Measurements from ENCODE around the gene SCD5.

Gene SCD5

DNA sequence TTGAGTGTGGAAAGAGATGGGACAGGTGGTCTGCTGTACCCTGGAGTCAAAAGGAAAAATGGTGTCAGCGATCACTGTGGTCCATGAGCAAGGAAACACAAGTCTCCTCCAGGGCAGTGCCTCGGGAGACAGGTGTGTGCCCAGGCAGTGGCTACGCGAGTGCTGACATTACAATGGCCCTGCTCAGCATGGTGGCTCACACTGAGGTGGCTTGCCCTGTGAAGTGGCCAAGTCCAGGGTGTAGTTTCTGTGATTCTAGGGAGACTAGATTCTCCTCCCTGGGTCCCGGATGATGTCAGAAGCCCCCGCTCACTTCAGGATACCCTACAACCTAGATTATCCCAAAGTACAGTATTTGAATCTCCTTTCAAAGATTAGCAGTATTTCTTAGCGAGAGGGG lies 192.0 kb downstream of the SCD5 start:
- Histone ChIP-seq H3K79me2 (ENCODE audit: low read length) (no peaks in the 10 kb centered on the region), H3K27ac (ENCODE audit: low read length) (no peak overlapping the region), H3K9me2 (replicated peaks; ENCODE audit: insufficient read depth, low read length) (no peaks in the 10 kb centered on the region), H3F3A (ENCODE audit: insufficient read depth, low read length) (no peaks in the 10 kb centered on the region), H3K4me3 (ENCODE audit: low read length) (no peak overlapping the region), H3K9me3 (replicated peaks; ENCODE audit: insufficient read depth, low read length) (no peaks in the 10 kb centered on the region), H3K4me2 (ENCODE audit: low read depth, low read length) (no peak overlapping the region), H3K4me1 (ENCODE audit: low read length) (no peaks in the 10 kb centered on the region), H3K9ac (ENCODE audit: low read length) (no peak overlapping the region), H3K27me3 (replicated peaks; ENCODE audit: insufficient read depth, low read length) (no peaks in the 10 kb centered on the region), H2AFZ (ENCODE audit: low read length) (no peak overlapping the region), H3K36me3 (replicated peaks; ENCODE audit: insufficient read depth, low read length) (no peaks in the 10 kb centered on the region), H4K20me1 (ENCODE audit: insufficient read depth, low read length) (no peaks in the 10 kb centered on the region)
- no peak for TF ChIP-seq EZH2 (optimal IDR thresholded peaks at IDR 0.05; ENCODE audit: low read depth, low read length)
- TF ChIP-seq EZH2phosphoT487 (IDR thresholded peaks at IDR 0.05; ENCODE audit: low read length) = no peak
- TF ChIP-seq, protein P1, sequence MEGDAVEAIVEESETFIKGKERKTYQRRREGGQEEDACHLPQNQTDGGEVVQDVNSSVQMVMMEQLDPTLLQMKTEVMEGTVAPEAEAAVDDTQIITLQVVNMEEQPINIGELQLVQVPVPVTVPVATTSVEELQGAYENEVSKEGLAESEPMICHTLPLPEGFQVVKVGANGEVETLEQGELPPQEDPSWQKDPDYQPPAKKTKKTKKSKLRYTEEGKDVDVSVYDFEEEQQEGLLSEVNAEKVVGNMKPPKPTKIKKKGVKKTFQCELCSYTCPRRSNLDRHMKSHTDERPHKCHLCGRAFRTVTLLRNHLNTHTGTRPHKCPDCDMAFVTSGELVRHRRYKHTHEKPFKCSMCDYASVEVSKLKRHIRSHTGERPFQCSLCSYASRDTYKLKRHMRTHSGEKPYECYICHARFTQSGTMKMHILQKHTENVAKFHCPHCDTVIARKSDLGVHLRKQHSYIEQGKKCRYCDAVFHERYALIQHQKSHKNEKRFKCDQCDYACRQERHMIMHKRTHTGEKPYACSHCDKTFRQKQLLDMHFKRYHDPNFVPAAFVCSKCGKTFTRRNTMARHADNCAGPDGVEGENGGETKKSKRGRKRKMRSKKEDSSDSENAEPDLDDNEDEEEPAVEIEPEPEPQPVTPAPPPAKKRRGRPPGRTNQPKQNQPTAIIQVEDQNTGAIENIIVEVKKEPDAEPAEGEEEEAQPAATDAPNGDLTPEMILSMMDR (IDR thresholded peaks at IDR 0.05; ENCODE audit: low read length) = no peak
- no peak for DNase-seq

DNA sequence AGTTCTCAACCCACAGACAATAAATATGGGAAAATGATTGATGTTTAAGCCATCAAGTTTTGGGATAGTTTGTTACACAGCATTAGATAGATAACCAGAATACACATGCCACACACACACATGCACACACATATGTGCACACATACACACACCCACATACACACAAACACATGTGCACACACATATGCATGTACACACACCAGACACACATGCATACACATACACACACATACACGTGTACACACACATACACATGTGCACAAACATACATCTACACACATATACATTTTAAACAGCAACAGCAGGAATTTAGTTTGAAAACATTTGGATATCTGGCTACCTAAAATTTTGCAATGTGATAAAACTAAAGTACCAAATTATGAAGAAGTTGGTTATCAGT lies 194.1 kb downstream of the SCD5 start:
- H3K79me2 ChIP-seq (ENCODE audit: low read length) = no peaks in the 10 kb centered on the region
- no peak overlapping the region for H3K9ac ChIP-seq (ENCODE audit: low read length)
- H4K20me1 ChIP-seq (ENCODE audit: insufficient read depth, low read length) = no peaks in the 10 kb centered on the region
- no peak overlapping the region for H3K4me2 ChIP-seq (ENCODE audit: low read depth, low read length)
- no peaks in the 10 kb centered on the region for H3K9me3 ChIP-seq (replicated peaks; ENCODE audit: insufficient read depth, low read length)
- no peak overlapping the region for H3K4me3 ChIP-seq (ENCODE audit: low read length)
- DNase-seq = no peak
- H3K36me3 ChIP-seq (replicated peaks; ENCODE audit: insufficient read depth, low read length) = no peaks in the 10 kb centered on the region
- TF ChIP-seq EZH2phosphoT487 (IDR thresholded peaks at IDR 0.05; ENCODE audit: low read length) (no peak), EZH2 (optimal IDR thresholded peaks at IDR 0.05; ENCODE audit: low read depth, low read length) (no peak)
- TF ChIP-seq, protein P1 (IDR thresholded peaks at IDR 0.05; ENCODE audit: low read length) = no peak
- H3K27me3 ChIP-seq (replicated peaks; ENCODE audit: insufficient read depth, low read length) = no peaks in the 10 kb centered on the region
- no peaks in the 10 kb centered on the region for H3K4me1 ChIP-seq (ENCODE audit: low read length)
- H3F3A ChIP-seq (ENCODE audit: insufficient read depth, low read length) = no peaks in the 10 kb centered on the region
- no peak overlapping the region for H2AFZ ChIP-seq (ENCODE audit: low read length)
- no peaks in the 10 kb centered on the region for H3K9me2 ChIP-seq (replicated peaks; ENCODE audit: insufficient read depth, low read length)
- no peak overlapping the region for H3K27ac ChIP-seq (ENCODE audit: low read length)

DNA sequence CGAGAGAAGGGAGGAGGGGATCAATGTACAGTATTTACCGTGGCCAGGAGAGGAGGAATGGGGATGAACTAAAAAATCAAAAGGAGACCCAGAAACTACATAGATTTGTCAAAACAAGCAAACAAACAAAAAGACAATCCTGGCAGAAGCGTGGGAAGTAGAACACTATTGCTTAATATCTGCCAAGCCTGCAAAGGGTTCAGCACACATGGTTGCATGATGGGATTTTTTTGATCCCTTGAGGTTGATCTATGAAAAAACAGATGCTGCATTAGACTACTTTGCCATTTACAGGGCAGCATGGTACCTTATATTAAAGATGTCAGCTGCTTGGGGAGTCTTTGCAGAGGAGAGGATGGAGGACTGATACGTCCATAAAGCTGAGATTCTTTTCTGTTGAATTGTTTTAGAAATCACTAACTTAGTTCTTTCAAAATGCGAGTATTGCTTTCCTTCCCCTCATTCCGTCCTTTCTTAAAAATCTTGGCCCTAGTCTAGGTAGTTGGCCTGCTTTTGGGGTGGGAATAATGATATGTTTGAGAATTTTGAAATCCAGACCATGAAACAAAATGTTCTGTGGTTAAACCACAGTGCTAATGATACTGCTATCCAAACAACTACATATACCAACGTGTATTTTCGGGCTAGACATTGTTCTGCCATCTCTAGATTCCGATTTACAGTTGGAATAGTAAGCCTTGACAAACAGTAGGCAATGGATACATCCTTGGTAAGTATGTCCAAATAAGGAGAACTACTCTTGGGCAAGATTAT lies 197.2 kb downstream of the SCD5 start:
- no peak overlapping the region for H3K27ac ChIP-seq (ENCODE audit: low read length)
- no peaks in the 10 kb centered on the region for H3K36me3 ChIP-seq (replicated peaks; ENCODE audit: insufficient read depth, low read length)
- H3K4me2 ChIP-seq (ENCODE audit: low read depth, low read length) = no peak overlapping the region
- no peaks in the 10 kb centered on the region for H3K9me2 ChIP-seq (replicated peaks; ENCODE audit: insufficient read depth, low read length)
- no peaks in the 10 kb centered on the region for H3K27me3 ChIP-seq (replicated peaks; ENCODE audit: insufficient read depth, low read length)
- H3K79me2 ChIP-seq (ENCODE audit: low read length) = no peaks in the 10 kb centered on the region
- no peak overlapping the region for H3K9ac ChIP-seq (ENCODE audit: low read length)
- no peaks in the 10 kb centered on the region for H3K9me3 ChIP-seq (replicated peaks; ENCODE audit: insufficient read depth, low read length)
- H3K4me3 ChIP-seq (ENCODE audit: low read length) = no peak overlapping the region
- no peaks in the 10 kb centered on the region for H3F3A ChIP-seq (ENCODE audit: insufficient read depth, low read length)
- no peaks in the 10 kb centered on the region for H4K20me1 ChIP-seq (ENCODE audit: insufficient read depth, low read length)
- no peak for TF ChIP-seq EZH2 (optimal IDR thresholded peaks at IDR 0.05; ENCODE audit: low read depth, low read length)
- no peak for TF ChIP-seq EZH2phosphoT487 (IDR thresholded peaks at IDR 0.05; ENCODE audit: low read length)
- TF ChIP-seq, protein P1 (IDR thresholded peaks at IDR 0.05; ENCODE audit: low read length) = no peak
- DNase-seq = no peak
- H2AFZ ChIP-seq (ENCODE audit: low read length) = no peak overlapping the region
- H3K4me1 ChIP-seq (ENCODE audit: low read length) = no peaks in the 10 kb centered on the region
